Heart right ventricle (tissue), 16 donors: ENCODE data around the gene LPCAT3. TPM values are rescaled to one million over a fixed set of nuclear protein-coding genes. Genes with fewer than 3 reads are reported as not detected.

Experiments used
- ATAC-seq, 8 donors: fragments of 200-7000 bp; cut with Tn5 transposase; one replicate each; pipeline ENCODE4 v1.9.1; 2020; ENCODE audit warnings: mild to moderate bottlenecking in 8 of 8, moderate library complexity in 8 of 8, moderate number of reproducible peaks in 1 of 8
- DNase-seq, 2 donors: peaks; one replicate each; pipeline ENCODE4 v3.0.0-alpha.2; 2020
- H3K27ac ChIP-seq, 10 donors: fragments of 200-600 bp; sonication (generic) in 2 of 10; one replicate each; pipeline versions ENCODE4 v1.5.0 to v1.8.0; 2020 to 2022; ENCODE audit warnings: mild to moderate bottlenecking in 3 of 10
- H3K27me3 ChIP-seq, 7 donors: fragments of 200-600 bp; one replicate each; pipeline ENCODE4 v1.8.0; 2021 to 2022; ENCODE audit warnings: mild to moderate bottlenecking in 2 of 7
- H3K36me3 ChIP-seq, 9 donors: fragments of 200-600 bp; sonication (generic) in 1 of 9; one replicate each; pipeline versions ENCODE4 v1.5.0 to v1.8.0; 2020 to 2022; ENCODE audit warnings: mild to moderate bottlenecking in 2 of 9
- H3K4me1 ChIP-seq, 9 donors: fragments of 200-600 bp; sonication (generic) in 1 of 9; one replicate each; pipeline versions ENCODE4 v1.5.0 to v1.8.0; 2020 to 2022; ENCODE audit warnings: mild to moderate bottlenecking in 4 of 9
- H3K4me3 ChIP-seq, 10 donors: fragments of 200-600 bp; sonication (generic) in 2 of 10; one replicate each; pipeline versions ENCODE4 v1.5.0 to v1.8.0; 2020 to 2022; ENCODE audit warnings: mild to moderate bottlenecking in 7 of 10, moderate library complexity in 2 of 10
- H3K9me3 ChIP-seq, 11 donors: fragments of 200-600 bp in 10 of 11; sonication (generic) in 2 of 11; one replicate each; pipeline versions ENCODE4 v1.5.0 to v1.8.0; 2013 to 2022; ENCODE audit warnings: mild to moderate bottlenecking in 2 of 11, control low read depth in 1 of 11, moderate library complexity in 1 of 11
- CTCF ChIP-seq, 9 donors: fragments of 200-600 bp; sonication (generic) in 2 of 9; IDR thresholded peaks; one replicate each; pipeline versions ENCODE4 v1.5.0 to v1.8.0; 2021 to 2022; ENCODE audit warnings: antibody characterized with exemption in 9 of 9, mild to moderate bottlenecking in 5 of 9, moderate library complexity in 1 of 9
- WGBS, 2 donors: extraction: QIAGEN DNeasy Blood & Tissue Kit; methylation state at CpG; one replicate each; pipeline ENCODE4 v1.1.7; 2013; ENCODE audit warnings: inconsistent platforms in 1 of 2; 5-methylcytosine and 5-hydroxymethylcytosine counted together
- intact Hi-C, 10 donors: fragments of 100-400 bp; cut with DNase I; formaldehyde crosslinking; loops; one replicate each; pipeline versions ENCODE4 v1.11.1 to v1.14.2; 2022
- polyA plus RNA-seq, 2 donors: library from polyadenylated mRNA; stranded (reverse); fragments of 200-250 nt; gene quantifications; one replicate each; pipeline ENCODE4 v1.2.3, GENCODE V29; 2013
- total RNA-seq, 10 donors: library from RNA; stranded (reverse); fragmentation: NEBNext Ultra II Directional in 3 of 10; extraction: Animal tissue kit (Norgen Biotek cat#: 25700) in 3 of 10; gene quantifications; one replicate each; pipeline versions ENCODE4 v1.2.1 to v1.2.4, GENCODE V29; 2021 to 2023
- donor health status: Arrhythmogenic right ventricular cardiomyopathy.
- donor health status: ischemic (EF 13 %, LVEDD 7.1; RV severe dilation, severe dysfunction).
- donor health status: healthy with polysubstance abuse.
- donor health status: DM: no; HTN: yes; CAD: no.
- donor health status: DM: no; HTN: no; CAD: no.
- donor health status: ischemic (EF 25% LVEDD 6.9; RV normal size, moderate dysfunction).
- donor health status: ischemic (EF 25% LVEDD 5.7; RV mildly dilated, moderate dysfunction).
- donor health status: healthy.
- donor health status: DM: yes; HTN: yes; CAD: no.
- donor health status: Ischemic cardiomyopathy.
- donor health status: ischemic (EF 35%, LVEDD 5.7; RV mildly dilated, moderate dysfunction).
- donor health status: nonischemic (EF 11% LVEDD 7.7; RV severe dilation, severe dysfunction).
- donor health status: DM: yes; HTN: yes; CAD: no.
- donor health status: PGD.
- donor health status: ischemic (EF 29% LVEDD 5.4; RV normal size, mild dysfunction).
- donor health status: nonischemic (EF 23%, LVEDD 6.1; RV moderate dilation, normal function).

LPCAT3 gene
- total and polyA plus RNA-seq, 12 donors, result 19.9 to 65.8 (median 35.5) TPM

- 74 to 85% methylated on average over 7 of the region's 7 CpGs for WGBS, 2 donors
- Histone ChIP-seq H3K4me3 (no peak overlapping the region), H3K4me1 (peaks cover 18 to 57% (median 47%) of the 10 kb centered on the region in 9 donors), H3K9me3 (no peaks in the 10 kb centered on the region), H3K36me3 (peaks cover 0 to 48% (median 32%) of the 10 kb centered on the region in 9 donors), H3K27ac (no peak overlapping the region), H3K27me3 (no peaks in the 10 kb centered on the region)
- no peak for DNase-seq
- no peak for TF ChIP-seq CTCF (IDR thresholded peaks at IDR 0.05)
- intact Hi-C loops, result loop anchor here in 3 of 10 donors (5.0 to 10.0 kb wide), 3 partner anchors 48 to 126 kb away; partner anchors contain the start of genes C1R (in 1 of the 3), LPCAT3 (in 1 of the 3) and SPSB2 (in 1 of the 3)
- no peak for ATAC-seq
Observed at GRCh38 chr12:6966351-6966750, 51.9 kb downstream of the LPCAT3 start.

DNA sequence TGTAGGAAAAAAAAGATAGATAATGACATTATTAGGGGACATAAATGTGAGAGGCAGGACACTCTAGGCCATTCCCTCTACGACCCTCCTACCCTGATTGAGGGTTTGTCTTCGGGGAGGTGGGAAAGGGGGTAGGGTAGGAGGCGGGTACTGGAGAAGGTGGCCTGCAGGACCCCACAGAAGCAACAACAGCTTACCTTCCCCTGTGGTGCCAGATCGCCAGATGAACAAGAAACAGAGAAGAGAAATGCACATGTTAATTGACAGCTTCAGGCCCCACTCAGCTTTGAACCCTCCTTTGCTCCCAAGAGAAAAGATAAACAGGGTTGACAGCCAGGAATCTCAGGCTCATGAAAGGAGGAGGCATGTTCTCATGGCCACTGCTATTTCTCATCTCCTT lies 52.6 kb downstream of the LPCAT3 start:
- no peak for TF ChIP-seq CTCF (IDR thresholded peaks at IDR 0.05)
- Histone ChIP-seq H3K9me3 (no peaks in the 10 kb centered on the region), H3K27me3 (no peaks in the 10 kb centered on the region), H3K4me3 (no peak overlapping the region), H3K36me3 (peaks cover 0 to 49% (median 32%) of the 10 kb centered on the region in 9 donors), H3K4me1 (peaks cover 24 to 60% (median 51%) of the 10 kb centered on the region in 9 donors), H3K27ac (peak overlapping the region in 3 of 10 donors; percentile 74 to 84 (median 74))
- intact Hi-C loops, result loop anchor here in 7 of 10 donors (1.0 to 10.0 kb wide), 6 partner anchors 21 to 127 kb away; partner anchors contain the start of genes C12orf57 (in 4 of the 7), C1R (in 1 of the 7), LPCAT3 (in 1 of the 7) and SPSB2 (in 1 of the 7)
- ATAC-seq (no peak), DNase-seq (no peak)
- 76% methylated on average over 4 of the region's 4 CpGs for WGBS, 2 donors

- H3K27ac ChIP-seq, result peak overlapping the region in 9 of 10 donors; percentile 3 to 84 (median 74)
- H3K4me1 ChIP-seq, result peaks cover 25 to 66% (median 55%) of the 10 kb centered on the region in 9 donors
- TF ChIP-seq CTCF (IDR thresholded peaks at IDR 0.05), result peak; percentile 75 to 97 (median 93)
- no peaks in the 10 kb centered on the region for H3K27me3 ChIP-seq
- H3K36me3 ChIP-seq, result peaks cover 0 to 54% (median 32%) of the 10 kb centered on the region in 9 donors
- ATAC-seq, result peak; percentile 56 to 83 (median 81)
- peak; percentile 81 to 90 for DNase-seq
- H3K4me3 ChIP-seq, result no peak overlapping the region
- WGBS, 2 donors, result 24 to 28% methylated on average over 12 of the region's 12 CpGs
- H3K9me3 ChIP-seq, result no peaks in the 10 kb centered on the region
- intact Hi-C loops, result loop anchor here in 7 of 10 donors (1.0 to 10.0 kb wide), 6 partner anchors 20 to 127 kb away; partner anchors contain the start of genes C12orf57 (in 4 of the 7), C1R (in 1 of the 7), LPCAT3 (in 1 of the 7) and SPSB2 (in 1 of the 7)
Observed at GRCh38 chr12:6965026-6965661, 53.1 kb downstream of the LPCAT3 start.

GRCh38 chr12:6964605-6965025 lies 53.7 kb downstream of the LPCAT3 start:
- no peak overlapping the region for H3K4me3 ChIP-seq
- TF ChIP-seq CTCF (IDR thresholded peaks at IDR 0.05), result no peak
- WGBS, 2 donors, result 72 to 75% methylated on average over 8 of the region's 8 CpGs
- H3K36me3 ChIP-seq, result peaks cover 0 to 60% (median 32%) of the 10 kb centered on the region in 9 donors
- intact Hi-C loops, result loop anchor here in 7 of 10 donors (1.0 to 10.0 kb wide), 8 partner anchors 20 to 128 kb away; partner anchors contain the start of genes C12orf57 (in 4 of the 7), C1R (in 2 of the 7), LPCAT3 (in 2 of the 7) and SPSB2 (in 1 of the 7)
- DNase-seq (no peak), ATAC-seq (no peak)
- H3K4me1 ChIP-seq, result peaks cover 25 to 67% (median 56%) of the 10 kb centered on the region in 9 donors
- no peaks in the 10 kb centered on the region for H3K9me3 ChIP-seq
- H3K27me3 ChIP-seq, result no peaks in the 10 kb centered on the region
- peak overlapping the region in 9 of 10 donors; percentile 3 to 84 (median 74) for H3K27ac ChIP-seq
